Mesenchymal stem cell (in vitro differentiated cells and primary cell): ENCODE data around the gene DISC1.
A peak's percentile ranks its signal among the peaks of the same experiment; 100 is the strongest.

Experiments used
- DNase-seq: peaks from one replicate; pipeline ENCODE4 v3.0.0-alpha.2; 2013
- H2AFZ ChIP-seq: one replicate; pipeline ENCODE4 v1.6.1; 2013; ENCODE audit warnings: low read depth, mild to moderate bottlenecking, control low read depth, inconsistent platforms, low read length, moderate library complexity
- H2AK5ac ChIP-seq: 2 replicates; pipeline ENCODE4 v1.6.1; 2013; ENCODE audit warnings: low read length, moderate library complexity, mild to moderate bottlenecking, inconsistent platforms; ENCODE audit not compliant: severe bottlenecking
- H2BK120ac ChIP-seq: one replicate; pipeline ENCODE4 v1.6.1; 2013; ENCODE audit warnings: low read depth, mild to moderate bottlenecking, inconsistent platforms, low read length, moderate library complexity
- H2BK12ac ChIP-seq, 2 experiments: one replicate each; pipeline ENCODE4 v1.6.1; 2013; ENCODE audit warnings: inconsistent platforms in 2 of 2, low read length in 2 of 2, mild to moderate bottlenecking in 2 of 2, moderate library complexity in 2 of 2, control low read depth in 1 of 2
- H2BK15ac ChIP-seq: one replicate; pipeline ENCODE4 v1.6.1; 2013; ENCODE audit warnings: mild to moderate bottlenecking, low read depth, inconsistent platforms; ENCODE audit not compliant: poor library complexity, severe bottlenecking
- H2BK5ac ChIP-seq: 2 replicates; pipeline ENCODE4 v1.6.1; 2013; ENCODE audit warnings: low read depth, mild to moderate bottlenecking, low read length, control low read depth, inconsistent platforms; ENCODE audit not compliant: poor library complexity, severe bottlenecking
- H3K14ac ChIP-seq, 2 experiments: one replicate each; pipeline ENCODE4 v1.6.1; 2013; ENCODE audit warnings: inconsistent platforms in 2 of 2, low read length in 2 of 2, control low read depth in 1 of 2, mild to moderate bottlenecking in 1 of 2, moderate library complexity in 1 of 2
- H3K18ac ChIP-seq, 2 experiments: one replicate each; pipeline ENCODE4 v1.6.1; 2013; ENCODE audit warnings: inconsistent platforms in 2 of 2, low read length in 2 of 2, control low read depth in 1 of 2, low read depth in 1 of 2, mild to moderate bottlenecking in 1 of 2
- H3K23ac ChIP-seq, 2 experiments: one replicate each; pipeline ENCODE4 v1.6.1; 2013; ENCODE audit warnings: inconsistent platforms in 2 of 2, low read length in 2 of 2, mild to moderate bottlenecking in 2 of 2, moderate library complexity in 2 of 2, control low read depth in 1 of 2
- H3K27ac ChIP-seq: 2 replicates; pipeline ENCODE4 v1.5.1; 2013; ENCODE audit warnings: mild to moderate bottlenecking, moderate library complexity, low read length, control low read depth, inconsistent platforms; ENCODE audit not compliant: poor library complexity, severe bottlenecking
- H3K27me3 ChIP-seq, 2 experiments: 2 replicates each; pipeline versions ENCODE4 v1.6.1 to v1.7.0; 2013; ENCODE audit warnings: low read length in 2 of 2, mild to moderate bottlenecking in 2 of 2, moderate library complexity in 2 of 2, control low read depth in 1 of 2, inconsistent platforms in 1 of 2; ENCODE audit not compliant: control insufficient read depth in 1 of 2, insufficient read depth in 1 of 2
- H3K36me3 ChIP-seq, 2 experiments: 2 replicates each; pipeline versions ENCODE4 v1.6.1 to v1.7.0; 2013; ENCODE audit warnings: low read length in 2 of 2, control low read depth in 1 of 2, inconsistent platforms in 1 of 2, low read depth in 1 of 2, mild to moderate bottlenecking in 1 of 2; ENCODE audit not compliant: insufficient read depth in 2 of 2, control insufficient read depth in 1 of 2
- H3K4ac ChIP-seq, 2 experiments: one replicate each; pipeline ENCODE4 v1.6.1; 2013; ENCODE audit warnings: inconsistent platforms in 2 of 2, low read length in 2 of 2, mild to moderate bottlenecking in 2 of 2, moderate library complexity in 2 of 2, control low read depth in 1 of 2, low read depth in 1 of 2
- H3K4me1 ChIP-seq: 2 replicates; pipeline ENCODE4 v1.6.1; 2013; ENCODE audit warnings: low read depth, low read length, control low read depth; ENCODE audit not compliant: control insufficient read depth, insufficient read depth
- H3K4me2 ChIP-seq: 2 replicates; pipeline ENCODE4 v1.6.1; 2013; ENCODE audit warnings: low read length, mild to moderate bottlenecking, inconsistent platforms; ENCODE audit not compliant: poor library complexity, severe bottlenecking
- H3K4me3 ChIP-seq, 2 experiments: 2 replicates each; pipeline versions ENCODE4 v1.5.1 to v1.7.0; 2013; ENCODE audit warnings: low read length in 2 of 2, mild to moderate bottlenecking in 2 of 2, control low read depth in 1 of 2, low read depth in 1 of 2; ENCODE audit not compliant: insufficient read depth in 1 of 2
- H3K79me1 ChIP-seq: replicated peaks from 2 replicates; pipeline ENCODE4 v1.6.1; 2013; ENCODE audit warnings: mild to moderate bottlenecking, control low read depth, low read length, inconsistent platforms; ENCODE audit not compliant: poor library complexity, severe bottlenecking
- H3K9ac ChIP-seq: 2 replicates; pipeline ENCODE4 v1.7.0; 2013; ENCODE audit warnings: mild to moderate bottlenecking, low read length, moderate library complexity
- H3K9me3 ChIP-seq: 2 replicates; pipeline ENCODE4 v1.7.0; 2013; ENCODE audit warnings: mild to moderate bottlenecking, low read length; ENCODE audit not compliant: control insufficient read depth
- H4K8ac ChIP-seq: one replicate; pipeline ENCODE4 v1.6.1; 2013; ENCODE audit warnings: inconsistent platforms, mild to moderate bottlenecking, low read length, moderate library complexity
- H4K91ac ChIP-seq: one replicate; pipeline ENCODE4 v1.6.1; 2013; ENCODE audit warnings: mild to moderate bottlenecking, low read length, inconsistent platforms
- WGBS: methylation state at CpG from one replicate; pipeline ENCODE4 v1.1.7; 2013; ENCODE audit warnings: mixed read lengths; 5-methylcytosine and 5-hydroxymethylcytosine counted together

DISC1 gene

DNA sequence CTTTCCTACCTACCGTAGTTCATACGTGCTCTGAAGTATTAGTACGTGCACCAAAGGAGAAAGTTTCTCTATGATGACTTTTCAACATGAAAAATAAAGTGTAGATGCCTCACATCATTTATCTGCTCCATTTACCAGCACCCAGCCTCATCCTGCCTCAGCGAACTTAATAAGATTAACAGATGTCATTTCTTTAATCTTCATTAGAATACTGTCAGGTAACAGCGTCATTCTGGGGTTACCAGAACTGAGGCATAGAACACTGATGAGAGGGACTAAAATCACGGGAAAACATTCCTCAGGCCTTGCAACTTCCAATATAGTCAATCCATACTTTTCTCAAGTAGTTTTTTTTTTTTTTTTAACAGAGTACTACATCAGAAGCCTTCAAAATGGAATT lies 43.2 kb upstream of the DISC1 start:
- 99% methylated on average over 6 of the region's 6 CpGs for WGBS

GRCh38 chr1:231584117-231584516 lies 42.5 kb upstream of the DISC1 start:
- Histone ChIP-seq H3K4me2 (no peak overlapping the region), H3K79me1 (no peaks in the 10 kb centered on the region), H2AFZ (no peak overlapping the region), H4K91ac (no peak overlapping the region), H3K27ac (no peak overlapping the region), H3K9ac (peak overlapping the region; percentile 24), H3K27me3 (no peaks in the 10 kb centered on the region), H2BK5ac (no peak overlapping the region), H2BK12ac (no peak overlapping the region), H3K14ac (no peak overlapping the region), H2BK120ac (no peak overlapping the region), H3K4me1 (no peaks in the 10 kb centered on the region), H3K18ac (no peak overlapping the region), H3K4ac (no peak overlapping the region), H3K4me3 (no peak overlapping the region), H3K36me3 (no peaks in the 10 kb centered on the region), H2BK15ac (no peak overlapping the region), H3K9me3 (no peaks in the 10 kb centered on the region), H2AK5ac (no peak overlapping the region), H3K23ac (no peak overlapping the region), H4K8ac (no peak overlapping the region)
- DNase-seq, result peak; percentile 67
- 97% methylated on average over 1 of the region's 3 CpGs for WGBS

More for the DNA sequence above, 43.2 kb upstream of the DISC1 start:
- Histone ChIP-seq H2AK5ac (no peak overlapping the region), H3K27me3 (no peaks in the 10 kb centered on the region), H3K9ac (no peak overlapping the region), H2BK15ac (no peak overlapping the region), H2BK5ac (no peak overlapping the region), H3K4me2 (no peak overlapping the region), H3K14ac (no peak overlapping the region), H3K79me1 (no peaks in the 10 kb centered on the region), H3K18ac (no peak overlapping the region), H3K4me1 (no peaks in the 10 kb centered on the region), H3K27ac (no peak overlapping the region), H2BK12ac (no peak overlapping the region), H3K4me3 (no peak overlapping the region), H3K4ac (no peak overlapping the region), H3K36me3 (no peaks in the 10 kb centered on the region), H2BK120ac (no peak overlapping the region), H4K91ac (no peak overlapping the region), H3K23ac (no peak overlapping the region), H3K9me3 (no peaks in the 10 kb centered on the region), H4K8ac (no peak overlapping the region), H2AFZ (no peak overlapping the region)
- no peak for DNase-seq

DNA sequence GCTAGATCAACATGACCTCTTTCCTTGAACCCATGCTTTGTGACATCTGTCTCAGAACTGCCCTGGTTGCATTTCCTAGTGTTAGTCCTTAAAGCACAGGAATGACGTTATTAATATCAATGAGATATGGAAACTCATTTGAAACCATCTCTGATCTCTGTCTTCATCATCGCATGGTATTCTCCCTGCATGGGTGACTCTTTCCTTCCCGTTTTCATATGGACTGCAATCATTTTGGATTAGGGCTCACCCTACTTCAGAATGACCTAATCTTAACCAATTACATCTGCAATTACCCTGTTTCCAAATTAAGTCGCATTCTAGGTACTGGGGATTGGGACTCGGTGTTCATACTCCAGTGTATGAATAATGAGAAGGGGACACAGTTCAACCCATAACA lies 41.7 kb upstream of the DISC1 start:
- Histone ChIP-seq H3K9ac (no peak overlapping the region), H3K4me2 (no peak overlapping the region), H2AK5ac (no peak overlapping the region), H2BK12ac (no peak overlapping the region), H4K8ac (no peak overlapping the region), H4K91ac (no peak overlapping the region), H3K4me3 (no peak overlapping the region), H3K9me3 (no peaks in the 10 kb centered on the region), H2BK15ac (no peak overlapping the region), H2BK120ac (no peak overlapping the region), H3K18ac (no peak overlapping the region), H2AFZ (no peak overlapping the region), H2BK5ac (no peak overlapping the region), H3K14ac (no peak overlapping the region), H3K27ac (no peak overlapping the region), H3K27me3 (no peaks in the 10 kb centered on the region), H3K4me1 (no peaks in the 10 kb centered on the region), H3K79me1 (no peaks in the 10 kb centered on the region), H3K23ac (no peak overlapping the region), H3K4ac (no peak overlapping the region), H3K36me3 (no peaks in the 10 kb centered on the region)
- 98% methylated on average over 4 of the region's 5 CpGs for WGBS
- DNase-seq, result no peak

DNA sequence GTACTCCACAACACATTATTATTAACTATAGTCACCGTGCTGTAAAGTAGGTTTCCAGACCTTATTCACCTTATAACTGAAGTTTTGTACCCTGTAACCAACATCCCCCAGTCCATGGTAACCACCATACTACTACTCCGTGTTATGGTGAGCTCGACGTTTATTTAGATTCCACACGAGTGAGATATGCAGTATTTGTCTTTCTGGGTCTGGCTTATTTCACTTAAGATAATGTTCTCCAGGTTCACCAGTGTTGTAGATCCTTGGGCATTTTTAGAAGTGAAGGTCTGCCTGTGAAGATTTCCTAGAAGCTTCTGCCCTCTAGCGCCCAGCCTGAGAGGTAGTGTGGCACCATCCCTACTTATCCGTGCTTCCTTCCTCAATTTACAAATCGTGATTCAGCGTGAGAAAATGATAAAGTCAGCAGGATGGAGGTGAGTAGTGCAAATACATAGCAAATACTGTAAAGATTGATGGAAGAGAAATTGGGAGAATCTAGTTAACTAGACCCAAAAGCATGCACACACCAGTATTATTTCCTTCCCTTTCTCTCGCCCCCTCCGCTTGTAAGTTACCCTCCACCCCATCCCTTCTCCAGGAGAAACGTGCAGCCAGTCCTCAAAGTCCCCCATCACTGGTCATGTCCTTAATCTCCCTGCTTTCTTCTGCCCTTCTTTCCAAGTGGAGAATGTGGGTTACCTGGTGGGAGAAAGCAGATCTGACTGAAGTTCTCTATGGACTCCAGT lies 36.0 kb upstream of the DISC1 start:
- WGBS, result 40% methylated on average over 6 of the region's 12 CpGs

More for the DNA sequence above, 36.0 kb upstream of the DISC1 start:
- Histone ChIP-seq H3K79me1 (no peaks in the 10 kb centered on the region), H4K91ac (no peak overlapping the region), H3K18ac (no peak overlapping the region), H3K9ac (peak overlapping the region; percentile 60), H3K4me3 (no peak overlapping the region), H3K36me3 (no peaks in the 10 kb centered on the region), H3K23ac (no peak overlapping the region), H2AK5ac (no peak overlapping the region), H3K14ac (no peak overlapping the region), H2BK5ac (no peak overlapping the region), H2AFZ (no peak overlapping the region), H3K4me2 (no peak overlapping the region), H4K8ac (no peak overlapping the region), H2BK15ac (no peak overlapping the region), H2BK120ac (no peak overlapping the region), H3K4me1 (no peaks in the 10 kb centered on the region), H3K27me3 (no peaks in the 10 kb centered on the region), H3K4ac (no peak overlapping the region), H3K27ac (no peak overlapping the region), H2BK12ac (no peak overlapping the region), H3K9me3 (no peaks in the 10 kb centered on the region)
- DNase-seq, result peak; percentile 81
